H1 (cell line): ENCODE results near the gene RABEP2. TPM values are rescaled to one million over a fixed set of nuclear protein-coding genes. Genes with fewer than 3 reads are reported as not detected.

ENCODE experiments used
- CTCF ChIA-PET: fragments of 300-600 bp; sonication (Branson Sonifier 250); formaldehyde crosslinking; loops from one replicate; lab custom pipeline; 2021; ENCODE audit not compliant: partially characterized antibody; lab: Charles Lee
- POLR2A ChIA-PET: fragments of 300-600 bp; sonication (Branson Sonifier 250); formaldehyde crosslinking; loops from one replicate; lab custom pipeline; 2021; ENCODE audit warnings: inconsistent platforms; ENCODE audit not compliant: partially characterized antibody; lab: Charles Lee
- DNase-seq, 2 experiments: peaks; one replicate each; pipeline versions ENCODE4 v3.0.0 to v3.0.0-alpha.2; 2010 to 2022; ENCODE audit warnings: low spot score in 2 of 2, low read depth in 1 of 2, mixed read lengths in 1 of 2
- FAIRE-seq: peaks from 2 replicates; lab custom pipeline; 2011; peaks lifted over from hg19 to GRCh38; lab: Jason Lieb, UNC
- H2AFZ ChIP-seq: 2 replicates; pipeline ENCODE4 v1.8.1; 2012; ENCODE audit warnings: low read length, inconsistent platforms
- H2AK5ac ChIP-seq: 2 replicates; pipeline ENCODE4 v1.6.1; 2013; ENCODE audit warnings: low read depth, low read length
- H2BK120ac ChIP-seq: replicated peaks from 2 replicates; pipeline ENCODE3; 2013; ENCODE audit warnings: low read depth, low read length, inconsistent platforms
- H2BK12ac ChIP-seq: 2 replicates; pipeline ENCODE4 v1.6.1; 2013; ENCODE audit warnings: low read depth, low read length
- H2BK15ac ChIP-seq: 2 replicates; pipeline ENCODE4 v1.6.1; 2013; ENCODE audit warnings: low read length
- H2BK20ac ChIP-seq: 2 replicates; pipeline ENCODE4 v1.6.1; 2013; ENCODE audit warnings: low read length
- H2BK5ac ChIP-seq: 2 replicates; pipeline ENCODE4 v1.6.1; 2013; ENCODE audit warnings: low read depth, low read length
- H3K14ac ChIP-seq: 2 replicates; pipeline ENCODE4 v1.6.1; 2013; ENCODE audit warnings: inconsistent platforms; ENCODE audit not compliant: insufficient read length
- H3K18ac ChIP-seq: 2 replicates; pipeline ENCODE4 v1.6.1; 2013; ENCODE audit warnings: low read length; ENCODE audit errors: extremely low read depth
- H3K23ac ChIP-seq: 2 replicates; pipeline ENCODE4 v1.6.1; 2013; ENCODE audit warnings: inconsistent platforms; ENCODE audit not compliant: insufficient read length
- H3K23me2 ChIP-seq: 2 replicates; pipeline ENCODE4 v1.6.1; 2013; ENCODE audit warnings: low read depth, low read length
- H3K27ac ChIP-seq: 2 replicates; pipeline ENCODE4 v1.6.1; 2011; ENCODE audit warnings: low read depth, low read length, inconsistent platforms
- H3K27me3 ChIP-seq, 4 experiments: replicated peaks in 1 of 4; 1 replicate in 1 of 4; 2 replicates in 3 of 4; pipeline versions ENCODE4 v1.6.1 to v1.8.1; 2011 to 2013; ENCODE audit warnings: low read length in 3 of 4, mild to moderate bottlenecking in 3 of 4, inconsistent platforms in 2 of 4, mixed read lengths in 2 of 4, moderate library complexity in 1 of 4; ENCODE audit not compliant: control insufficient read depth in 3 of 4, insufficient read depth in 3 of 4; ENCODE audit errors: extremely low read depth in 1 of 4
- H3K36me3 ChIP-seq, 4 experiments: 2 replicates each; pipeline versions ENCODE4 v1.6.1 to v1.8.1; 2011 to 2013; ENCODE audit warnings: mild to moderate bottlenecking in 4 of 4, low read length in 3 of 4, moderate library complexity in 2 of 4, control low read depth in 1 of 4, inconsistent platforms in 1 of 4; ENCODE audit not compliant: insufficient read depth in 4 of 4, control insufficient read depth in 2 of 4
- H3K4ac ChIP-seq: replicated peaks from 2 replicates; pipeline ENCODE3; 2013; ENCODE audit warnings: low read length, low read depth, mixed read lengths, inconsistent platforms; ENCODE audit not compliant: insufficient read length
- H3K4me1 ChIP-seq, 4 experiments: replicated peaks in 1 of 4; 1 replicate in 1 of 4; 2 replicates in 3 of 4; pipeline versions ENCODE4 v1.6.1 to v1.8.1; 2011 to 2013; ENCODE audit warnings: low read length in 3 of 4, inconsistent platforms in 2 of 4, mixed read lengths in 1 of 4; ENCODE audit not compliant: insufficient read depth in 4 of 4, control insufficient read depth in 3 of 4
- H3K4me2 ChIP-seq, 2 experiments: 2 replicates each; pipeline versions ENCODE4 v1.6.1 to v1.8.1; 2011 to 2013; ENCODE audit warnings: low read depth in 2 of 2, low read length in 2 of 2, control low read depth in 1 of 2, inconsistent platforms in 1 of 2, mild to moderate bottlenecking in 1 of 2; ENCODE audit not compliant: insufficient read depth in 1 of 2
- H3K4me3 ChIP-seq, 4 experiments: fragments of 200-600, 300-600 bp in 1 of 4; sonication (generic), shearing (Covaris generic), sonication (Bioruptor Twin) in 1 of 4; 2 replicates each; pipeline versions ENCODE4 v1.5.1 to v1.8.1; 2011 to 2016; ENCODE audit warnings: low read length in 4 of 4, low read depth in 3 of 4, control low read depth in 2 of 4, inconsistent platforms in 2 of 4, mild to moderate bottlenecking in 2 of 4, mixed read lengths in 1 of 4, moderate library complexity in 1 of 4; ENCODE audit not compliant: insufficient read depth in 2 of 4; ENCODE audit errors: extremely low read depth in 1 of 4
- H3K56ac ChIP-seq: replicated peaks from 2 replicates; pipeline ENCODE3; 2013; ENCODE audit warnings: low read depth, mild to moderate bottlenecking, mixed read lengths, low read length, inconsistent platforms; ENCODE audit not compliant: insufficient read length
- H3K79me1 ChIP-seq: 2 replicates; pipeline ENCODE4 v1.6.1; 2013; ENCODE audit warnings: low read depth, low read length, control low read depth
- H3K79me2 ChIP-seq, 2 experiments: 2 replicates each; pipeline versions ENCODE4 v1.6.1 to v1.8.1; 2012 to 2013; ENCODE audit warnings: low read length in 2 of 2, mild to moderate bottlenecking in 2 of 2, inconsistent platforms in 1 of 2; ENCODE audit not compliant: insufficient read depth in 2 of 2, control insufficient read depth in 1 of 2
- H3K9ac ChIP-seq, 4 experiments: replicated peaks in 1 of 4; 1 replicate in 1 of 4; 2 replicates in 3 of 4; pipeline versions ENCODE4 v1.6.1 to v1.8.1; 2011 to 2013; ENCODE audit warnings: low read depth in 3 of 4, low read length in 3 of 4, control low read depth in 2 of 4, mild to moderate bottlenecking in 2 of 4, moderate library complexity in 2 of 4, inconsistent platforms in 1 of 4; ENCODE audit errors: extremely low read depth in 1 of 4
- H3K9me3 ChIP-seq, 2 experiments: 2 replicates each; pipeline versions ENCODE4 v1.6.1 to v1.8.1; 2012 to 2013; ENCODE audit warnings: mild to moderate bottlenecking in 2 of 2, moderate library complexity in 2 of 2, control low read depth in 1 of 2, inconsistent platforms in 1 of 2, low read depth in 1 of 2, low read length in 1 of 2, mixed read lengths in 1 of 2; ENCODE audit not compliant: insufficient read depth in 2 of 2
- H4K20me1 ChIP-seq, 2 experiments: replicated peaks in 1 of 2; 2 replicates each; pipeline versions ENCODE3 to v1.8.1; 2011 to 2013; ENCODE audit warnings: inconsistent platforms in 2 of 2, low read length in 2 of 2, mild to moderate bottlenecking in 1 of 2; ENCODE audit not compliant: insufficient read depth in 2 of 2, control insufficient read depth in 1 of 2
- H4K5ac ChIP-seq: 2 replicates; pipeline ENCODE4 v1.6.1; 2013; ENCODE audit warnings: low read length, low read depth, mixed read lengths, inconsistent platforms; ENCODE audit not compliant: insufficient read length
- H4K8ac ChIP-seq: 2 replicates; pipeline ENCODE4 v1.8.0; 2013; ENCODE audit warnings: mild to moderate bottlenecking, moderate library complexity, low read length, inconsistent platforms; ENCODE audit not compliant: insufficient read depth; ENCODE audit errors: extremely low read depth
- H4K91ac ChIP-seq: replicated peaks from 2 replicates; pipeline ENCODE3; 2013; ENCODE audit warnings: low read length, mixed read lengths, inconsistent platforms; ENCODE audit not compliant: insufficient read length
- EZH2 ChIP-seq: fragments of 200-600 bp; sonication (generic); IDR thresholded peaks from 2 replicates; pipeline ENCODE4 v1.7.1; 2012; ENCODE audit warnings: low read depth, mild to moderate bottlenecking, moderate library complexity, low read length, inconsistent platforms; ENCODE audit not compliant: severe bottlenecking
- PHF8 ChIP-seq: fragments of 200-600 bp; sonication (generic); conservative IDR thresholded peaks from 2 replicates; pipeline ENCODE4 v1.7.1; 2012; ENCODE audit warnings: low read depth, mild to moderate bottlenecking, inconsistent platforms, low read length, moderate library complexity
- POU5F1 ChIP-seq: IDR thresholded peaks from 2 replicates; pipeline ENCODE4 v1.6.1; 2011; ENCODE audit warnings: low read depth, mild to moderate bottlenecking, low read length, moderate library complexity
- RXRA ChIP-seq: IDR thresholded peaks from 2 replicates; pipeline ENCODE4 v1.6.1; 2011; ENCODE audit warnings: low read depth, mild to moderate bottlenecking, low read length, moderate library complexity; ENCODE audit not compliant: insufficient read depth
- SIX5 ChIP-seq: IDR thresholded peaks from 2 replicates; pipeline ENCODE4 v1.6.1; 2011; ENCODE audit warnings: mild to moderate bottlenecking, low read depth, low read length
- SP4 ChIP-seq: IDR thresholded peaks from 2 replicates; pipeline ENCODE4 v1.6.1; 2012; ENCODE audit warnings: low read length, inconsistent platforms
- SUZ12 ChIP-seq: fragments of 200-600 bp; sonication (generic); IDR thresholded peaks from 2 replicates; pipeline ENCODE4 v1.6.1; 2012; ENCODE audit warnings: mild to moderate bottlenecking, inconsistent platforms, low read length, moderate library complexity, mixed read lengths
- WGBS, 2 experiments: shearing (Covaris generic) in 1 of 2; methylation state at CpG; one replicate each; pipeline versions ENCODE4 v1.1.6 to v1.1.7; 2013 to 2015; ENCODE audit warnings: low lambda C conversion rate in 2 of 2, mixed read lengths in 2 of 2, inconsistent platforms in 1 of 2, low coverage in 1 of 2, missing lambda C conversion rate in 1 of 2; ENCODE audit not compliant: insufficient replicate concordance in 2 of 2, insufficient coverage in 1 of 2, insufficient read length in 1 of 2; ENCODE audit errors: extremely low coverage in 1 of 2, missing lambda C conversion rate in 1 of 2; 5-methylcytosine and 5-hydroxymethylcytosine counted together
- polyA plus RNA-seq, 7 experiments: library from polyadenylated mRNA; depleted of rRNA in 3 of 7; stranded (reverse) in 5 of 7; unstranded in 2 of 7; fragments of >200 nt in 5 of 7; fragments of 200-250 nt in 2 of 7; gene quantifications; 1 replicate in 5 of 7; 2 replicates in 1 of 7; 4 replicates in 1 of 7; pipeline versions ENCODE4 v1.2.1 to v1.2.3, GENCODE V29; 2011 to 2013; ENCODE audit warnings: missing spikeins in 2 of 7, mixed read lengths in 2 of 7
- total RNA-seq: library from RNA; stranded (reverse); fragmentation: NEBNext Ultra II Directional; extraction: Animal tissue kit (Norgen Biotek cat#: 25700); gene quantifications from 2 replicates; pipeline ENCODE4 v1.2.1, GENCODE V29; 2021
- TF ChIP-seq, protein P1 (sequence below), 3 experiments: IDR thresholded peaks; 1 replicate in 2 of 3; 2 replicates in 1 of 3; pipeline versions ENCODE4 v1.5.1 to v1.6.1; 2011; ENCODE audit warnings: low read length in 3 of 3, mild to moderate bottlenecking in 3 of 3, inconsistent platforms in 2 of 3, low read depth in 1 of 3, moderate library complexity in 1 of 3; ENCODE audit not compliant: insufficient read depth in 1 of 3; ENCODE audit errors: control extremely low read depth in 1 of 3
- TF ChIP-seq, protein P2 (sequence below): IDR thresholded peaks from 2 replicates; pipeline ENCODE4 v1.6.1; 2011; ENCODE audit warnings: low read depth, mild to moderate bottlenecking, low read length; ENCODE audit not compliant: insufficient read depth

RABEP2 gene
- total and polyA plus RNA-seq, 2 of the 8 experiments (the other 6 are each of a cell fraction or from before 2014, with no cell fraction given), result 10.4 to 14.9 TPM

DNA sequence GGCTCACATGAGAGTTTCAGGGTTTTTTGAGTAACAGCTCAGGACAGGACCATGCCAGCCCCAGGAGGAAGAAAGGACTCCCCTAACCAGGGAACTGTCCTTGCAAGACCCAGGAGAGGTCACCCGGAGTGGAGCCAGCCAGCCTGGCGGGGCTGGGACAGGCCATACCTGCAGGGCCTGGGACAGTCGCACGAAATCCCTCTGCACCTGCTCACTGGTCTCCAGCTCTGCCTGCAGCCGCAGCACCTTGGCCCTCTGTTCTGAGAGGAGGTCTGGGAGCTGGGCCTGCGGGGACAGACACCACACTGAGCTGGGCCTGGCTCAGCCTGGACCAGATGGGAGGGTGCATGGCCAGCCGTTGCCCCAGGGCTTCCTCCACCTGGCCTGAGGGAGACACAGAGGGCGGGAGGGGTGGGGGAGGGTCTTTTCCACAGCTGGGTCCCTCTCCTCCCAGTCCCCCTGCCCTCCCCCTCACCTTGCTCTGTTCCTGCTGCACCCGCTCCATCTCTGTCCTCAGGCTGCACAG, 19.7 kb downstream of the RABEP2 start:
- no peak overlapping the region for H3K27ac ChIP-seq
- WGBS, 2 experiments, result 90% methylated on average over 6 of the region's 9 CpGs; no CpG with 5 or more reads in 1 of the 2 experiments
- no peak for FAIRE-seq
- TF ChIP-seq, protein P1, sequence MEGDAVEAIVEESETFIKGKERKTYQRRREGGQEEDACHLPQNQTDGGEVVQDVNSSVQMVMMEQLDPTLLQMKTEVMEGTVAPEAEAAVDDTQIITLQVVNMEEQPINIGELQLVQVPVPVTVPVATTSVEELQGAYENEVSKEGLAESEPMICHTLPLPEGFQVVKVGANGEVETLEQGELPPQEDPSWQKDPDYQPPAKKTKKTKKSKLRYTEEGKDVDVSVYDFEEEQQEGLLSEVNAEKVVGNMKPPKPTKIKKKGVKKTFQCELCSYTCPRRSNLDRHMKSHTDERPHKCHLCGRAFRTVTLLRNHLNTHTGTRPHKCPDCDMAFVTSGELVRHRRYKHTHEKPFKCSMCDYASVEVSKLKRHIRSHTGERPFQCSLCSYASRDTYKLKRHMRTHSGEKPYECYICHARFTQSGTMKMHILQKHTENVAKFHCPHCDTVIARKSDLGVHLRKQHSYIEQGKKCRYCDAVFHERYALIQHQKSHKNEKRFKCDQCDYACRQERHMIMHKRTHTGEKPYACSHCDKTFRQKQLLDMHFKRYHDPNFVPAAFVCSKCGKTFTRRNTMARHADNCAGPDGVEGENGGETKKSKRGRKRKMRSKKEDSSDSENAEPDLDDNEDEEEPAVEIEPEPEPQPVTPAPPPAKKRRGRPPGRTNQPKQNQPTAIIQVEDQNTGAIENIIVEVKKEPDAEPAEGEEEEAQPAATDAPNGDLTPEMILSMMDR (IDR thresholded peaks at IDR 0.05; ENCODE audit: control extremely low read depth in 1 of 3, insufficient read depth in 1 of 3, low read depth in 1 of 3, low read length in 3 of 3), result no peak
- TF ChIP-seq SP4 (no peak), PHF8 (no peak), POU5F1 (no peak), SIX5 (no peak), EZH2 (no peak), SUZ12 (no peak), RXRA (no peak)
- TF ChIP-seq, protein P2, sequence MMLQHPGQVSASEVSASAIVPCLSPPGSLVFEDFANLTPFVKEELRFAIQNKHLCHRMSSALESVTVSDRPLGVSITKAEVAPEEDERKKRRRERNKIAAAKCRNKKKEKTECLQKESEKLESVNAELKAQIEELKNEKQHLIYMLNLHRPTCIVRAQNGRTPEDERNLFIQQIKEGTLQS, result no peak

More for the DNA sequence above, 19.7 kb downstream of the RABEP2 start:
- no peaks in the 10 kb centered on the region for H3K23me2 ChIP-seq
- peaks cover 0 to 3% of the 10 kb centered on the region in 2 experiments for H4K20me1 ChIP-seq
- H3K56ac ChIP-seq, result no peak overlapping the region
- CTCF ChIA-PET, result interaction anchor here (0.6 to 2.7 kb wide), 4 partner anchors 15 to 75 kb away, joined by 3 to 8 read pairs (median 4); no protein-coding TSS in a partner anchor
- no peaks in the 10 kb centered on the region for H3K27me3 ChIP-seq
- no peaks in the 10 kb centered on the region for H3K9me3 ChIP-seq
- no peak overlapping the region for H3K4ac ChIP-seq
- H3K14ac ChIP-seq, result no peak overlapping the region
- no peak overlapping the region for H3K9ac ChIP-seq
- no peak overlapping the region for H2BK20ac ChIP-seq
- no peak overlapping the region for H4K91ac ChIP-seq
- no peak overlapping the region for H3K23ac ChIP-seq
- no peak for DNase-seq
- no peak overlapping the region for H4K5ac ChIP-seq
- H3K18ac ChIP-seq, result no peak overlapping the region
- H2AK5ac ChIP-seq, result no peak overlapping the region
- H2BK12ac ChIP-seq, result no peak overlapping the region
- H3K36me3 ChIP-seq, result no peaks in the 10 kb centered on the region; a peak in 2 of 8 replicates
- H2BK120ac ChIP-seq, result no peak overlapping the region
- no peak overlapping the region for H2BK15ac ChIP-seq
- POLR2A ChIA-PET, result interaction anchor here (1.1 to 2.1 kb wide), 6 partner anchors 9 to 82 kb away, joined by 3 to 7 read pairs (median 4); partner anchors contain the start of gene ATXN2L
- no peaks in the 10 kb centered on the region for H3K79me2 ChIP-seq
- H3K79me1 ChIP-seq, result no peaks in the 10 kb centered on the region
- no peak overlapping the region for H4K8ac ChIP-seq
- no peaks in the 10 kb centered on the region; a peak in 1 of 7 replicates for H3K4me1 ChIP-seq
- no peak overlapping the region for H3K4me2 ChIP-seq
- no peak overlapping the region for H2AFZ ChIP-seq
- H2BK5ac ChIP-seq, result peak overlapping the region; percentile 39; the same call in 1 of the 2 replicates
- no peak overlapping the region for H3K4me3 ChIP-seq
